GM12878 (cell line): ENCODE measurements around the gene C1orf74. TPM values are rescaled to one million over a fixed set of nuclear protein-coding genes. Genes with fewer than 3 reads are reported as not detected.

ENCODE experiments used
- BCL3 ChIP-seq: IDR thresholded peaks from 2 replicates; pipeline ENCODE4 v1.6.1; 2011; ENCODE audit warnings: borderline replicate concordance, low read depth, mild to moderate bottlenecking, moderate library complexity, low read length; ENCODE audit not compliant: insufficient read depth, poor library complexity, severe bottlenecking
- CREB1 ChIP-seq: IDR thresholded peaks from 2 replicates; pipeline ENCODE4 v1.6.1; 2012; ENCODE audit warnings: low read depth, mild to moderate bottlenecking, inconsistent platforms
- CUX1 ChIP-seq: IDR thresholded peaks from 2 replicates; pipeline ENCODE4 v1.6.1; 2012; ENCODE audit warnings: improper control_type of control experiment, low read depth, low read length; ENCODE audit not compliant: insufficient replicate concordance
- EED ChIP-seq: sonication (generic); IDR thresholded peaks from 2 replicates; pipeline ENCODE4 v1.6.1; 2016; ENCODE audit warnings: antibody characterized with exemption, low read depth
- IKZF2 ChIP-seq, 2 experiments: fragments of 450-650 bp; IDR thresholded peaks; 2 replicates each; pipeline ENCODE4 v1.6.1; 2017; ENCODE audit warnings: mild to moderate bottlenecking in 2 of 2, moderate library complexity in 2 of 2
- NKRF ChIP-seq: fragments of 450-650 bp; conservative IDR thresholded peaks from 2 replicates; pipeline ENCODE4 v1.6.1; 2017; ENCODE audit warnings: mild to moderate bottlenecking, moderate library complexity
- RAD21 ChIP-seq: IDR thresholded peaks from 2 replicates; pipeline ENCODE4 v1.6.1; 2011; ENCODE audit warnings: mild to moderate bottlenecking, low read depth, low read length, moderate library complexity; ENCODE audit not compliant: insufficient read depth
- SIN3A ChIP-seq: IDR thresholded peaks from 2 replicates; pipeline ENCODE4 v1.6.1; 2012; ENCODE audit warnings: low read depth, low read length, improper control_type of control experiment
- ZNF274 ChIP-seq: IDR thresholded peaks from one replicate; pipeline ENCODE4 v1.8.0; 2011; ENCODE audit not compliant: insufficient read length, insufficient read depth
- ZNF687 ChIP-seq: fragments of 450-650 bp; IDR thresholded peaks from 2 replicates; pipeline ENCODE4 v1.6.1; 2017; ENCODE audit warnings: mild to moderate bottlenecking, moderate library complexity
- polyA plus RNA-seq, 11 experiments: library from polyadenylated mRNA; depleted of rRNA in 4 of 11; unstranded in 6 of 11; stranded (reverse) in 5 of 11; fragments of >200 nt; fragmentation: Nextera tagmentation in 4 of 11; fragmentation: Illumina TruSeq in 1 of 11; extraction: Ambion mirVana in 4 of 11; extraction: Trizol in 1 of 11; gene quantifications; 1 replicate in 1 of 11; 2 replicates in 10 of 11; pipeline versions ENCODE4 v1.2.1 to v1.2.3, GENCODE V29; 2011 to 2016; ENCODE audit warnings: inconsistent platforms in 2 of 11, missing spikeins in 2 of 11, low read depth in 1 of 11
- total RNA-seq, 4 experiments: library from RNA; depleted of rRNA in 3 of 4; stranded (reverse); fragments of >200 nt in 3 of 4; fragmentation: Illumina TruSeq in 1 of 4; extraction: Trizol in 1 of 4; gene quantifications; 2 replicates each; pipeline versions ENCODE4 v1.2.1 to v1.2.3, GENCODE V29; 2013 to 2021

The C1orf74 gene
- total and polyA plus RNA-seq, 10 of the 15 experiments (the other 5 are each of a cell fraction or from before 2014, with no cell fraction given), result 3.1 to 5.5 (median 3.6) TPM

- TF ChIP-seq IKZF2 (IDR thresholded peaks at IDR 0.05) (peak; percentile 57 to 79; a peak in 3 of 4 replicates), SIN3A (peak; percentile 65; the same call in 1 of the 2 replicates), CUX1 (no peak), NKRF (no peak), ZNF687 (0 out of 2 replicates have a peak, but pooled peaks have one; percentile 65), BCL3 (peak; percentile 42), ZNF274 (no peak), CREB1 (no peak), EED (peak; percentile 81), RAD21 (no peak)
Observed at GRCh38 chr1:209768354-209768774, 16.0 kb downstream of the C1orf74 start (continued).
